ENCODE data around the gene FZD2.
A peak's percentile ranks its signal among the peaks of the same experiment; 100 is the strongest.

GRCh38 chr17:44581868-44582267 lies 24.6 kb downstream of the FZD2 start:
- TF ChIP-seq CTCF (IDR thresholded peaks at IDR 0.05) (peak; percentile 36), EZH2phosphoT487 (IDR thresholded peaks at IDR 0.05) (no peak)
